Adrenal gland (tissue), 5 donors: Measurements from ENCODE around the gene SMAD7.

ENCODE experiments used
- CTCF ChIP-seq, 6 experiments: fragments of 450-650 bp in 4 of 6; fragments of 200-600 bp in 2 of 6; sonication (generic) in 1 of 6; IDR thresholded peaks; 1 replicate in 5 of 6; 2 replicates in 1 of 6; pipeline versions ENCODE4 v1.5.1 to v1.8.0; 2016 to 2021; ENCODE audit warnings: antibody characterized with exemption in 6 of 6, mild to moderate bottlenecking in 2 of 6, moderate library complexity in 1 of 6
- POLR2A ChIP-seq, 2 donors: fragments of 450-650 bp; IDR thresholded peaks; one replicate each; pipeline ENCODE4 v1.6.1; 2017; ENCODE audit warnings: antibody characterized with exemption in 2 of 2, mild to moderate bottlenecking in 2 of 2, moderate library complexity in 1 of 2
- donor health status: DM: no; HTN: no; CAD: no.

DNA sequence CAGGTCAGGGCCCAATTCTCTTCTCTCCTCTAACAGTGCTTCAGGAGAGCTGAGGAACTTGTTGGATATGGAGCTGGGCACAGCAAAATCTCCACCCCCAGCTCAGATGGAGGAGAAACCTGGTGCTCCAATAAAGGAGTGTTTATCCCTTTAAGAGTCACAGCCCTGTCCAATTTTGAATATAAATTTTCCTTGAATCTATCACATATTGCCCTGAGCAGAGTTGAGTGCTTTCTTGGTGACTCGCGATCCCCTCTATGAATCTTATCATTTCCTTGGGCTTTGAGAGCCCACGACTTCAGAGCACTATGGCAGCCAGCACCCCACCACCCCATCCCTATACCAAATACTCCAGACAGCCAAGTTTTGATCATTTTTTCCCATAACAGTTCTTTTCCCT is 34.4 kb upstream of the SMAD7 start:
- TF ChIP-seq CTCF (IDR thresholded peaks at IDR 0.05) = no peak
- TF ChIP-seq POLR2A (IDR thresholded peaks at IDR 0.05) = no peak
